Suprapubic skin (tissue), 3 donors: ENCODE measurements around the gene ANKRD13A.

Experiments
- CTCF ChIP-seq, 2 donors: fragments of 200-600 bp in 1 of 2; fragments of 450-650 bp in 1 of 2; sonication (generic) in 1 of 2; IDR thresholded peaks; one replicate each; pipeline ENCODE4 v1.5.1; 2016 to 2019; ENCODE audit warnings: antibody characterized with exemption in 2 of 2, mild to moderate bottlenecking in 1 of 2, moderate library complexity in 1 of 2
- POLR2AphosphoS5 ChIP-seq, 3 donors: sonication (generic); formaldehyde crosslinking; IDR thresholded peaks; one replicate each; pipeline ENCODE4 v1.6.1; 2017; ENCODE audit warnings: antibody characterized with exemption in 3 of 3

- no peak for TF ChIP-seq CTCF (IDR thresholded peaks at IDR 0.05)
- no peak for TF ChIP-seq POLR2AphosphoS5 (IDR thresholded peaks at IDR 0.05)
Measured at GRCh38 chr12:110033888-110034287, 34.7 kb downstream of the ANKRD13A start.
